Measurements from ENCODE around the gene MS4A1. TPM values are rescaled to one million over a fixed set of nuclear protein-coding genes. Genes with fewer than 3 reads are reported as not detected.
"Not testable (repeated sequence)": the region's sequence is repeated elsewhere in the genome, so short reads cannot be mapped to it uniquely, and the experiment has no call there.

The MS4A1 gene
- total and polyA plus RNA-seq, 8 donors, result 0.12 to 8.8 (median 1.2) TPM; not detected in 1

- no peaks in the 10 kb centered on the region for H3K9me3 ChIP-seq
- TF ChIP-seq, protein P1, sequence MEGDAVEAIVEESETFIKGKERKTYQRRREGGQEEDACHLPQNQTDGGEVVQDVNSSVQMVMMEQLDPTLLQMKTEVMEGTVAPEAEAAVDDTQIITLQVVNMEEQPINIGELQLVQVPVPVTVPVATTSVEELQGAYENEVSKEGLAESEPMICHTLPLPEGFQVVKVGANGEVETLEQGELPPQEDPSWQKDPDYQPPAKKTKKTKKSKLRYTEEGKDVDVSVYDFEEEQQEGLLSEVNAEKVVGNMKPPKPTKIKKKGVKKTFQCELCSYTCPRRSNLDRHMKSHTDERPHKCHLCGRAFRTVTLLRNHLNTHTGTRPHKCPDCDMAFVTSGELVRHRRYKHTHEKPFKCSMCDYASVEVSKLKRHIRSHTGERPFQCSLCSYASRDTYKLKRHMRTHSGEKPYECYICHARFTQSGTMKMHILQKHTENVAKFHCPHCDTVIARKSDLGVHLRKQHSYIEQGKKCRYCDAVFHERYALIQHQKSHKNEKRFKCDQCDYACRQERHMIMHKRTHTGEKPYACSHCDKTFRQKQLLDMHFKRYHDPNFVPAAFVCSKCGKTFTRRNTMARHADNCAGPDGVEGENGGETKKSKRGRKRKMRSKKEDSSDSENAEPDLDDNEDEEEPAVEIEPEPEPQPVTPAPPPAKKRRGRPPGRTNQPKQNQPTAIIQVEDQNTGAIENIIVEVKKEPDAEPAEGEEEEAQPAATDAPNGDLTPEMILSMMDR (IDR thresholded peaks at IDR 0.05), result no peak
- TF ChIP-seq POLR2AphosphoS5 (IDR thresholded peaks at IDR 0.05), result no peak
- TF ChIP-seq EP300 (IDR thresholded peaks at IDR 0.05), result no peak
- TF ChIP-seq POLR2A (IDR thresholded peaks at IDR 0.05), result no peak
- H3K4me3 ChIP-seq, result no peak overlapping the region
- DNase-seq, result peak in 1 of 2 donors; percentile 8
- no peak overlapping the region for H3K27ac ChIP-seq
- no peaks in the 10 kb centered on the region for H3K4me1 ChIP-seq
- H3K27me3 ChIP-seq, result no peaks in the 10 kb centered on the region
- intact Hi-C loops (cut with DNase I; ENCODE audit: low total_unique reads), result no loop called here
- 58 to 75% (median 70%) methylated on average over 4 of the region's 4 CpGs for WGBS, 5 donors
- H3K36me3 ChIP-seq, result no peaks in the 10 kb centered on the region
Measured at GRCh38 chr11:60498853-60499252, 43.2 kb downstream of the MS4A1 start.

GRCh38 chr11:60500276-60500910 is 44.7 kb downstream of the MS4A1 start:
- TF ChIP-seq, protein P1 (IDR thresholded peaks at IDR 0.05), result no peak
- no peak for TF ChIP-seq POLR2A (IDR thresholded peaks at IDR 0.05)
- no peak for TF ChIP-seq EP300 (IDR thresholded peaks at IDR 0.05)
- TF ChIP-seq POLR2AphosphoS5 (IDR thresholded peaks at IDR 0.05), result no peak
- intact Hi-C loops (cut with DNase I; ENCODE audit: low total_unique reads), result no loop called here
- Histone ChIP-seq H3K36me3 (no peaks in the 10 kb centered on the region), H3K27me3 (no peaks in the 10 kb centered on the region), H3K4me1 (no peaks in the 10 kb centered on the region), H3K9me3 (no peaks in the 10 kb centered on the region), H3K4me3 (no peak overlapping the region), H3K27ac (no peak overlapping the region)
- 71 to 79% (median 78%) methylated on average over 3 of the region's 3 CpGs for WGBS, 5 donors
- no peak for DNase-seq

- intact Hi-C loops (cut with DNase I; ENCODE audit: low total_unique reads), result no loop called here
- no peaks in the 10 kb centered on the region for H3K9me3 ChIP-seq
- no peak for TF ChIP-seq POLR2A (IDR thresholded peaks at IDR 0.05)
- H3K4me3 ChIP-seq, result no peak overlapping the region
- DNase-seq, result peak in 1 of 2 donors; percentile 34
- WGBS, 5 donors, result 41 to 58% (median 53%) methylated on average over 3 of the region's 3 CpGs
- H3K4me1 ChIP-seq, result no peaks in the 10 kb centered on the region
- no peaks in the 10 kb centered on the region for H3K36me3 ChIP-seq
- peak overlapping the region in 1 of 5 donors; percentile 41 for H3K27ac ChIP-seq
- no peaks in the 10 kb centered on the region for H3K27me3 ChIP-seq
Measured at GRCh38 chr11:60502221-60502775, 46.7 kb downstream of the MS4A1 start.

DNA sequence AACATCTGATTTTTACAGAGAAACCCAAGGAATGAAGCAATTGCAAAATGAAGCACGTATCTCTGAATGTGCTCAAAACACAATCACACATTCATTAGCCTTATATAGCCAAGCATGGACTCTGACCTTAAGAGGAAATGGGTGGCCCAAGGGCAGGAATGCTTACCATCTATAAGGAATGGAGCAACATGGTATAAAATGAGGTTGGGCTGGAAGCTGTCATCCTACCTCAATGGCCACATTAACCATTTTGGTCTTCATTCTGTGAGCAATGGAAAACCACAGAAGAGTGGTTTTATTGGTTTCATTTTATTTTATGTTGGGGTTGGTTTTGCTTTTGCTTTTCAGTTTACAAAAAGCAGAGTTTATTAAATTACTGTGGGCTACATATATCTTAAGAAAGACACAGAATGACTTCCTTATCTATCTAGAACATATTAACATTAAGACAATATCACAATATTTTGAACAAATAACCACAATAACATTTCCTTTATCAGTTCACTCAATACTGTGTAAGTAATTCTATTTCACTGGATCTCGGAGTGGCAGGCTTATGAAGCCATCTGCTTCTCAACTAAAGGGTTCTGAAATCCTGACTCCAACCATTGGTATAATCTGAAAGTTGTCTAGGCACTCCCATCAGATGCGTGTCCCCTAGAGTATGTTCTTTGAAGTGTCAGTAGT is 48.7 kb downstream of the MS4A1 start:
- no peak overlapping the region for H3K27ac ChIP-seq
- no peaks in the 10 kb centered on the region for H3K9me3 ChIP-seq
- no peak overlapping the region for H3K4me3 ChIP-seq
- no peak for DNase-seq
- TF ChIP-seq EP300 (IDR thresholded peaks at IDR 0.05) (no peak), POLR2A (IDR thresholded peaks at IDR 0.05) (no peak), POLR2AphosphoS5 (IDR thresholded peaks at IDR 0.05) (no peak)
- no peaks in the 10 kb centered on the region for H3K36me3 ChIP-seq
- intact Hi-C loops (cut with DNase I; ENCODE audit: low total_unique reads), result no loop called here
- WGBS, 5 donors, result 57 to 69% (median 61%) methylated on average over 3 of the region's 3 CpGs
- no peaks in the 10 kb centered on the region for H3K27me3 ChIP-seq
- H3K4me1 ChIP-seq, result no peaks in the 10 kb centered on the region

DNA sequence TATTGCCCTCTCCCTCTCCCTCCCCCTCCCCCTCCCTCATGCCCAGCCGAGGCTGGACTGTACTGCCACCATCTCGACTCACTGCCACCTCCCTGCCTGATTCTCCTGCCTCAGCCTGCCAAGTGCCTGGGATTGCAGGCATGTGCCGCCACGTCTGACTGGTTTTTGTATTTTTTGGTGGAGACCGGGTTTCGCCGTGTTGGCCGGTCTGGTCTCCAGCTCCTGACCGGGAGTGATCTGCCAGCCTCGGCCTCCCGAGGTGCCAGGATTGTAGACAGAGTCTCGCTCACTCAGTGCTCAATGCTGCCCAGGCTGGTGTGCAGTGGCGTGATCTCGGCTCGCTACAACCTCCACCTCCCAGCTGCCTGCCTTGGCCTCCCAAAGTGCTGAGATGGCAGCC is 54.0 kb downstream of the MS4A1 start:
- H3K4me3 ChIP-seq; H3K36me3 ChIP-seq; H3K27ac ChIP-seq; H3K4me1 ChIP-seq; DNase-seq; H3K27me3 ChIP-seq; H3K9me3 ChIP-seq; intact Hi-C loops (cut with DNase I; ENCODE audit: low total_unique reads): not testable (repeated sequence)
- WGBS, 5 donors, result 78 to 84% (median 81%) methylated on average over 10 to 15 of the region's 15 CpGs

DNA sequence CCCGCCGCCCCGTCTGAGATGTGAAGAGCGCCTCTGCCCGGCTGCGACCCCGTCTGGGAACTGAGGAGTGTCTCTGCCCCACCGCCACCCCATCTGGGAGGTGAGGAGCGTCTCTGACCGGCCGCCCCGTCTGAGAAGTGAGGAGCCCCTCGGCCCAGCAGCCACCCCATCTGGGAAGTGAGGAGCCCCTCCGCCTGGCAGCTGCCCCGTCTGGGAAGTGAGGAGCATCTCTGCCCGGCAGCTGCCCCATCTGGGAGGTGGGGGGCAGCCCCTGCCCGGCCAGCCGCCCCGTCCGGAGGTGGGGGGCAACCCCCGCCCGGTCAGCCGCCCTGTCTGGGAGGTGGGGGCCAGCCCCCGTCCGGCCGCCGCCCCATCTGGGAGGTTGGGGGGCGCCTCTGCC is 54.6 kb downstream of the MS4A1 start:
- H3K36me3 ChIP-seq; H3K27ac ChIP-seq; H3K9me3 ChIP-seq; H3K4me3 ChIP-seq; H3K4me1 ChIP-seq; intact Hi-C loops (cut with DNase I; ENCODE audit: low total_unique reads); H3K27me3 ChIP-seq; DNase-seq: not testable (repeated sequence)
- 93 to 99% (median 95%) methylated on average over 11 to 28 of the region's 28 CpGs for WGBS, 5 donors
